HepG2 (cell line): Measurements from ENCODE around the gene DPF1. TPM values are rescaled to one million over a fixed set of nuclear protein-coding genes. Genes with fewer than 3 reads are reported as not detected.

Experiments used
- ATF7 ChIP-seq, 2 experiments: fragments of 450-650 bp in 1 of 2; sonication (generic) in 1 of 2; formaldehyde crosslinking in 1 of 2; IDR thresholded peaks; 2 replicates each; pipeline versions ENCODE4 v1.4.0 to v1.6.1; 2016 to 2020; ENCODE audit warnings: antibody characterized with exemption in 1 of 2, mild to moderate bottlenecking in 1 of 2, missing genetic modification reagents in 1 of 2
- HMG20B ChIP-seq: conservative IDR thresholded peaks from 2 replicates; pipeline ENCODE4 v1.6.1; 2016; ENCODE audit warnings: missing genetic modification reagents, missing compliant biosample characterization
- ISL2 ChIP-seq: sonication (generic); formaldehyde crosslinking; IDR thresholded peaks from 2 replicates; pipeline ENCODE4 v1.5.0; 2020; ENCODE audit warnings: missing genetic modification reagents
- KAT2B ChIP-seq: fragments of 150-350 bp; IDR thresholded peaks from 2 replicates; pipeline ENCODE4 v1.6.1; 2014; ENCODE audit warnings: low read depth, low read length, borderline replicate concordance
- MBNL3 ChIP-seq: fragments of 250-450 bp; sonication (Bioruptor Pico); conservative IDR thresholded peaks from 2 replicates; pipeline ENCODE4 v1.8.0; 2022; ENCODE audit warnings: mild to moderate bottlenecking, inconsistent platforms
- TRAFD1 ChIP-seq: sonication (generic); formaldehyde crosslinking; IDR thresholded peaks from 2 replicates; pipeline ENCODE4 v1.5.1; 2020; ENCODE audit warnings: missing genetic modification reagents, mild to moderate bottlenecking, borderline replicate concordance
- ZNF264 ChIP-seq: sonication (generic); formaldehyde crosslinking; IDR thresholded peaks from 2 replicates; pipeline ENCODE4 v1.4.0; 2020; ENCODE audit warnings: missing genetic modification reagents
- ZNF280B ChIP-seq: sonication (generic); formaldehyde crosslinking; IDR thresholded peaks from 2 replicates; pipeline ENCODE4 v1.5.0; 2020; ENCODE audit warnings: missing genetic modification reagents, mild to moderate bottlenecking, borderline replicate concordance
- ZNF343 ChIP-seq: sonication (generic); formaldehyde crosslinking; IDR thresholded peaks from 2 replicates; pipeline ENCODE4 v1.4.0; 2020; ENCODE audit warnings: mild to moderate bottlenecking, missing genetic modification reagents
- polyA plus RNA-seq, 8 experiments: library from polyadenylated mRNA; depleted of rRNA in 3 of 8; stranded (reverse) in 7 of 8; unstranded in 1 of 8; fragments of >200 nt; fragmentation: Illumina TruSeq in 4 of 8; extraction: Trizol in 4 of 8; gene quantifications; 2 replicates each; pipeline versions ENCODE4 v1.2.1 to v1.2.3, GENCODE V29; 2011 to 2016; ENCODE audit warnings: low read depth in 4 of 8, missing spikeins in 1 of 8, mixed read lengths in 1 of 8; ENCODE audit not compliant: insufficient read depth in 1 of 8
- total RNA-seq, 5 experiments: library from RNA; depleted of rRNA; stranded (reverse); fragments of >200 nt; fragmentation: Illumina TruSeq; extraction: Trizol; gene quantifications; 2 replicates each; pipeline ENCODE4 v1.2.3, GENCODE V29; 2016; ENCODE audit warnings: low read depth in 1 of 5

DPF1 gene
- total and polyA plus RNA-seq, 2 of the 13 experiments (the other 11 are each of a cell fraction or from before 2014, with no cell fraction given): 1.0 to 3.2 TPM

- TF ChIP-seq ZNF264 (CRISPR knock-in tag): no peak
- no peak for TF ChIP-seq KAT2B
- TF ChIP-seq ISL2: no peak
- TF ChIP-seq MBNL3 (CRISPR knock-in tag): no peak
- TF ChIP-seq ZNF280B (CRISPR knock-in tag): no peak
- TF ChIP-seq ZNF343: no peak
- no peak for TF ChIP-seq TRAFD1 (CRISPR knock-in tag)
- TF ChIP-seq HMG20B (CRISPR knock-in tag): no peak
- no peak for TF ChIP-seq ATF7 (IDR thresholded peaks at IDR 0.05)
- no peak for TF ChIP-seq ATF7 (CRISPR knock-in tag; IDR thresholded peaks at IDR 0.05)
These were observed 40.6 kb upstream of the DPF1 start, which contains the start of gene SPINT2 (continued) for GRCh38 chr19:38264486-38265212.
